GM12878 (cell line): ENCODE measurements around the gene TMEM14A. TPM values are rescaled to one million over a fixed set of nuclear protein-coding genes. Genes with fewer than 3 reads are reported as not detected.

ENCODE experiments used
- ATAC-seq: fragments of 200-7000 bp; cut with Tn5 transposase; 3 replicates; pipeline ENCODE4 v1.9.1; 2020; ENCODE audit warnings: mild to moderate bottlenecking, moderate library complexity
- BruUV-seq: library from RNA; stranded (reverse); fragments of 400-500 nt; replicated peaks from 2 replicates; lab custom pipeline; 2021; lab: Mats Ljungman, UMichigan
- CTCF ChIA-PET: fragments of 300-600 bp; sonication (Branson Sonifier 250); formaldehyde crosslinking; extraction: SDS; loops from one replicate; lab custom pipeline; 2021; ENCODE audit warnings: inconsistent platforms; lab: Yijun Ruan, JAX
- POLR2A ChIA-PET: fragments of 350-600 bp; formaldehyde crosslinking; extraction: SDS; loops from one replicate; lab custom pipeline; 2021; ENCODE audit warnings: inconsistent platforms; lab: Charles Lee
- RAD21 ChIA-PET: fragments of 300-600 bp; sonication (Branson Sonifier 250); formaldehyde crosslinking; loops from one replicate; lab custom pipeline; 2023; ENCODE audit warnings: antibody characterized with exemption; ENCODE audit not compliant: unreplicated experiment; lab: Charles Lee
- SMC1A ChIA-PET: fragments of 300-600 bp; sonication (Branson Sonifier 250); formaldehyde crosslinking; loops from one replicate; lab custom pipeline; 2023; ENCODE audit not compliant: unreplicated experiment, uncharacterized antibody; lab: Charles Lee
- DNase-seq: peaks from one replicate; pipeline ENCODE4 v3.0.0-alpha.2; 2011; ENCODE audit warnings: low read depth, low spot score
- FAIRE-seq: peaks from 3 replicates; lab custom pipeline; 2011; peaks lifted over from hg19 to GRCh38; lab: Jason Lieb, UNC
- H2AFZ ChIP-seq: 2 replicates; pipeline ENCODE4 v1.6.0; 2011; ENCODE audit warnings: low read depth, low read length, control low read depth; ENCODE audit not compliant: control insufficient read depth
- H3K27ac ChIP-seq: 2 replicates; pipeline ENCODE4 v1.5.1; 2011; ENCODE audit warnings: control low read depth; ENCODE audit not compliant: control insufficient read depth, insufficient read depth
- H3K27me3 ChIP-seq, 2 experiments: replicated peaks in 1 of 2; 2 replicates each; pipeline versions ENCODE4 v1.6.0 to v1.6.1; 2011; ENCODE audit warnings: low read length in 1 of 2; ENCODE audit not compliant: control insufficient read depth in 2 of 2, insufficient read depth in 2 of 2
- H3K36me3 ChIP-seq, 2 experiments: 2 replicates each; pipeline ENCODE4 v1.5.1; 2011; ENCODE audit warnings: low read length in 1 of 2; ENCODE audit not compliant: control insufficient read depth in 2 of 2, insufficient read depth in 2 of 2
- H3K4me1 ChIP-seq: 2 replicates; pipeline ENCODE4 v1.6.1; 2011; ENCODE audit warnings: mild to moderate bottlenecking, low read length, moderate library complexity, mixed read lengths; ENCODE audit not compliant: control insufficient read depth, insufficient read depth
- H3K4me2 ChIP-seq: 2 replicates; pipeline ENCODE4 v1.6.0; 2011; ENCODE audit warnings: control low read depth; ENCODE audit not compliant: control insufficient read depth, insufficient read depth
- H3K4me3 ChIP-seq: fragments of 200-600 bp; sonication (generic); 2 replicates; pipeline ENCODE4 v1.5.1; 2016
- H3K79me2 ChIP-seq: 2 replicates; pipeline ENCODE4 v1.6.0; 2011; ENCODE audit warnings: low read length; ENCODE audit not compliant: control insufficient read depth, insufficient read depth
- H3K9ac ChIP-seq: 2 replicates; pipeline ENCODE4 v1.8.0; 2011; ENCODE audit warnings: low read length, control low read depth, mixed read lengths; ENCODE audit not compliant: control insufficient read depth, insufficient read depth
- H3K9me3 ChIP-seq: replicated peaks from 3 replicates; pipeline ENCODE4 v1.5.1; 2011; ENCODE audit warnings: mild to moderate bottlenecking, low read length; ENCODE audit not compliant: control insufficient read depth, insufficient read depth
- H4K20me1 ChIP-seq: 2 replicates; pipeline ENCODE4 v1.6.0; 2011; ENCODE audit not compliant: control insufficient read depth, insufficient read depth
- CBX5 ChIP-seq: sonication (generic); IDR thresholded peaks from 2 replicates; pipeline ENCODE4 v1.6.1; 2016; ENCODE audit warnings: low read depth, moderate library complexity, mild to moderate bottlenecking, inconsistent platforms
- CREM ChIP-seq: IDR thresholded peaks from 2 replicates; pipeline ENCODE4 v1.6.1; 2014; ENCODE audit warnings: antibody characterized with exemption, low read depth
- CTCF ChIP-seq, 3 experiments: IDR thresholded peaks in 2 of 3; conservative IDR thresholded peaks in 1 of 3; 2 replicates each; pipeline ENCODE4 v1.5.1; 2011; ENCODE audit warnings: low read depth in 3 of 3, low read length in 3 of 3, mild to moderate bottlenecking in 3 of 3, control low read depth in 2 of 3, moderate library complexity in 2 of 3, inconsistent platforms in 1 of 3, mixed read lengths in 1 of 3; ENCODE audit not compliant: control insufficient read depth in 2 of 3, insufficient read depth in 1 of 3; ENCODE audit errors: extremely low read depth in 1 of 3
- MEF2A ChIP-seq: IDR thresholded peaks from 2 replicates; pipeline ENCODE4 v1.6.1; 2011; ENCODE audit warnings: low read depth, mild to moderate bottlenecking, low read length, moderate library complexity; ENCODE audit not compliant: insufficient read depth
- POLR2AphosphoS5 ChIP-seq: IDR thresholded peaks from 2 replicates; pipeline ENCODE4 v1.6.1; 2011; ENCODE audit warnings: mild to moderate bottlenecking, low read length, inconsistent platforms
- RAD51 ChIP-seq: fragments of 450-650 bp; IDR thresholded peaks from 2 replicates; pipeline ENCODE4 v1.6.1; 2016; ENCODE audit warnings: moderate library complexity, mild to moderate bottlenecking, inconsistent platforms
- RELA ChIP-seq: fragments of 450-650 bp; IDR thresholded peaks from 2 replicates; pipeline ENCODE4 v1.8.0; 2014; ENCODE audit warnings: borderline replicate concordance; ENCODE audit not compliant: partially characterized antibody
- SMC3 ChIP-seq: IDR thresholded peaks from 2 replicates; pipeline ENCODE4 v1.6.1; 2011; ENCODE audit warnings: low read length, improper control_type of control experiment, borderline replicate concordance
- SPI1 ChIP-seq: IDR thresholded peaks from 2 replicates; pipeline ENCODE4 v1.6.1; 2011; ENCODE audit warnings: low read depth, mild to moderate bottlenecking, low read length, moderate library complexity, borderline replicate concordance; ENCODE audit not compliant: insufficient read depth
- SUZ12 ChIP-seq: fragments of 200-600 bp; sonication (generic); IDR thresholded peaks from one replicate; pipeline ENCODE4 v1.6.1; 2018; ENCODE audit warnings: antibody characterized with exemption, mild to moderate bottlenecking; ENCODE audit not compliant: unreplicated experiment
- TCF3 ChIP-seq: IDR thresholded peaks from 2 replicates; pipeline ENCODE4 v1.6.1; 2012; ENCODE audit warnings: low read depth, mild to moderate bottlenecking, low read length, borderline replicate concordance; ENCODE audit not compliant: insufficient read depth
- ZBTB40 ChIP-seq: fragments of 450-650 bp; IDR thresholded peaks from 2 replicates; pipeline ENCODE4 v1.6.1; 2016; ENCODE audit warnings: mild to moderate bottlenecking, moderate library complexity, borderline replicate concordance
- ZNF384 ChIP-seq: IDR thresholded peaks from 2 replicates; pipeline ENCODE4 v1.6.1; 2012; ENCODE audit warnings: low read depth, mild to moderate bottlenecking, low read length, improper control_type of control experiment, borderline replicate concordance
- WGBS: methylation state at CpG from one replicate; pipeline ENCODE4 v1.1.6; 2016; ENCODE audit warnings: low lambda C conversion rate; ENCODE audit not compliant: insufficient replicate concordance, insufficient coverage; ENCODE audit errors: missing lambda C conversion rate; 5-methylcytosine and 5-hydroxymethylcytosine counted together
- in situ Hi-C: fragments of 300-500 bp; cut with MboI; formaldehyde crosslinking; loops from 9 replicates; pipeline ENCODE4 v1.14.3; 2018; ENCODE audit warnings: mixed read lengths
- intact Hi-C: fragments of 100-400 bp; cut with micrococcal nuclease; formaldehyde crosslinking; loops from one replicate; pipeline ENCODE4 v1.14.2; 2022; ENCODE audit not compliant: unreplicated experiment
- polyA plus RNA-seq, 11 experiments: library from polyadenylated mRNA; depleted of rRNA in 4 of 11; unstranded in 6 of 11; stranded (reverse) in 5 of 11; fragments of >200 nt; fragmentation: Nextera tagmentation in 4 of 11; fragmentation: Illumina TruSeq in 1 of 11; extraction: Ambion mirVana in 4 of 11; extraction: Trizol in 1 of 11; gene quantifications; 1 replicate in 1 of 11; 2 replicates in 10 of 11; pipeline versions ENCODE4 v1.2.1 to v1.2.3, GENCODE V29; 2011 to 2016; ENCODE audit warnings: inconsistent platforms in 2 of 11, missing spikeins in 2 of 11, low read depth in 1 of 11
- total RNA-seq, 4 experiments: library from RNA; depleted of rRNA in 3 of 4; stranded (reverse); fragments of >200 nt in 3 of 4; fragmentation: Illumina TruSeq in 1 of 4; extraction: Trizol in 1 of 4; gene quantifications; 2 replicates each; pipeline versions ENCODE4 v1.2.1 to v1.2.3, GENCODE V29; 2013 to 2021
- TF ChIP-seq, protein P1 (sequence below): fragments of 450-650 bp; formaldehyde crosslinking; IDR thresholded peaks from 2 replicates; pipeline ENCODE4 v1.4.0; 2022; ENCODE audit warnings: mild to moderate bottlenecking, moderate library complexity

Gene TMEM14A
- total and polyA plus RNA-seq, 10 of the 15 experiments (the other 5 are each of a cell fraction or from before 2014, with no cell fraction given), result 15.6 to 143 (median 33.1) TPM

DNA sequence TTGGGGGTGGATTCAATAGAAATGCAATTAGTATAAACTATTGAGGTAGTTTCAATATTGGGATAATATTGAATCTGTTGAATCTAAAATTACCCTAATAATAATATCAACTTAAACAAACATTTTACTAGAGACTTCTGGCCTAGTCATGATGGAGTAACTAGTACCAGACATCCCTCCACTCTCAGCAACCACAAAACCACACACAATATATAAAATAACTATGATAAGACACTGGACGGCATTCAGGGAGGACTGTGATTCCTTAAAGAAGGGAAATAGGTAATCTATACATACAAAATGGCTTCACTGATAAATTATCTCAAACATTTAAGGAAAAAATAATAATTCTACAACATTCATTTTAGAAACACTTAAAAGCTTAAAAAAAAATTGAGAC is 38.9 kb upstream of the TMEM14A start:
- Histone ChIP-seq H3K4me3 (no peak overlapping the region), H3K9me3 (no peaks in the 10 kb centered on the region), H3K9ac (no peak overlapping the region), H3K27me3 (no peaks in the 10 kb centered on the region), H3K79me2 (no peaks in the 10 kb centered on the region), H2AFZ (no peak overlapping the region), H3K27ac (no peak overlapping the region), H3K4me2 (no peak overlapping the region), H4K20me1 (no peaks in the 10 kb centered on the region), H3K4me1 (no peaks in the 10 kb centered on the region), H3K36me3 (no peaks in the 10 kb centered on the region)
- in situ Hi-C loops, result no loop called here
- ChIA-PET CTCF (no interaction called here), SMC1A (no interaction called here), POLR2A (interaction anchor here (0.6 kb wide), 1 partner anchor 17 kb away, joined by 4 read pairs; no protein-coding TSS in a partner anchor), RAD21 (interaction anchor here (0.7 kb wide), 1 partner anchor 847 kb away, joined by 3 read pairs; no protein-coding TSS in a partner anchor)
- 96% methylated on average over 1 of the region's 1 CpG for WGBS
- DNase-seq (no peak), ATAC-seq (no peak), FAIRE-seq (no peak)
- no TSS peak for BruUV-seq
- intact Hi-C loops, result no loop called here
- TF ChIP-seq TCF3, result no peak
- no peak for TF ChIP-seq SUZ12
- TF ChIP-seq POLR2AphosphoS5, result no peak
- TF ChIP-seq, protein P1, sequence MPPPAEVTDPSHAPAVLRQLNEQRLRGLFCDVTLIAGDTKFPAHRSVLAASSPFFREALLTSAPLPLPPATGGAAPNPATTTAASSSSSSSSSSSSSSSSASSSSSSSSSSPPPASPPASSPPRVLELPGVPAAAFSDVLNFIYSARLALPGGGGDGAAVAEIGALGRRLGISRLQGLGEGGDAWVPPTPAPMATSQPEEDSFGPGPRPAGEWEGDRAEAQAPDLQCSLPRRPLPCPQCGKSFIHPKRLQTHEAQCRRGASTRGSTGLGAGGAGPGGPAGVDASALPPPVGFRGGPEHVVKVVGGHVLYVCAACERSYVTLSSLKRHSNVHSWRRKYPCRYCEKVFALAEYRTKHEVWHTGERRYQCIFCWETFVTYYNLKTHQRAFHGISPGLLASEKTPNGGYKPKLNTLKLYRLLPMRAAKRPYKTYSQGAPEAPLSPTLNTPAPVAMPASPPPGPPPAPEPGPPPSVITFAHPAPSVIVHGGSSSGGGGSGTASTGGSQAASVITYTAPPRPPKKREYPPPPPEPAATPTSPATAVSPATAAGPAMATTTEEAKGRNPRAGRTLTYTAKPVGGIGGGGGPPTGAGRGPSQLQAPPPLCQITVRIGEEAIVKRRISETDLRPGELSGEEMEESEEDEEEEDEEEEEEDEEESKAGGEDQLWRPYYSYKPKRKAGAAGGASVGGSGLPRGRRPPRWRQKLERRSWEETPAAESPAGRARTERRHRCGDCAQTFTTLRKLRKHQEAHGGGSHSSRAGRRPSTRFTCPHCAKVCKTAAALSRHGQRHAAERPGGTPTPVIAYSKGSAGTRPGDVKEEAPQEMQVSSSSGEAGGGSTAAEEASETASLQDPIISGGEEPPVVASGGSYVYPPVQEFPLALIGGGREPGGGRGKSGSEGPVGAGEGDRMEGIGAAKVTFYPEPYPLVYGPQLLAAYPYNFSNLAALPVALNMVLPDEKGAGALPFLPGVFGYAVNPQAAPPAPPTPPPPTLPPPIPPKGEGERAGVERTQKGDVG, result no peak
- TF ChIP-seq ZBTB40, result no peak
- TF ChIP-seq RAD51, result no peak
- no peak for TF ChIP-seq MEF2A
- TF ChIP-seq CREM, result no peak
- TF ChIP-seq CBX5, result no peak
- no peak for TF ChIP-seq CTCF (IDR thresholded peaks at IDR 0.05 in 2 of 3, conservative IDR thresholded peaks at IDR 0.05 in 1 of 3; ENCODE audit: control insufficient read depth in 2 of 3, extremely low read depth in 1 of 3, insufficient read depth in 1 of 3, low read depth in 3 of 3, low read length in 3 of 3)
- no peak for TF ChIP-seq SMC3
- no peak for TF ChIP-seq ZNF384
- TF ChIP-seq RELA, result no peak
- TF ChIP-seq SPI1, result no peak
